NB4 (cell line): ENCODE measurements around the gene RXRG.

ENCODE experiments used
- MAX ChIP-seq: IDR thresholded peaks from 2 replicates; pipeline ENCODE4 v1.6.1; 2011; ENCODE audit warnings: low read depth, low read length
- MYC ChIP-seq: IDR thresholded peaks from 2 replicates; pipeline ENCODE4 v1.6.1; 2011; ENCODE audit warnings: low read depth, low read length
- POLR2A ChIP-seq: IDR thresholded peaks from 2 replicates; pipeline ENCODE4 v1.6.1; 2011; ENCODE audit warnings: mild to moderate bottlenecking; ENCODE audit not compliant: insufficient read length; ENCODE audit errors: extremely low read depth
- TF ChIP-seq, protein P1 (sequence below): IDR thresholded peaks from one replicate; pipeline ENCODE4 v1.5.1; 2012; ENCODE audit warnings: low read depth, low read length

DNA sequence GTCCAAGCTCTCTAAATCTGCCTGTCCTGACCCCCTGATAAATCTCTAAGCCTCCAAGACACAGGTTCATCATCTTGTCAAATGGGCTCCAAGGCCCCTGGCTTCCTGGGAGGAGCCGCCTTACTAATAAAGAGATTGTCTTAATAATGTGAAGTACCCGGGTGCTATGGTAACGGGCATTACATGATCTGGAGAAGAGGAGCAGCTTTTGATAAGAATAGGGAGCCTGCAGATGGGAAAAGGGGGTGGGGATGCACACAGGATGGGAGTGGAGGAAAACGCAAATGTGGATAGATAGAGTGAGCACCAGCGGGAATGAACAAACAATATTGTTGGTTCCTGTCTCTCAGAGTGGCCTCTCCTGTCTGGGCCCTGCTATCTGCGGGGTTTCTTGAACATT, 11.9 kb upstream of the RXRG start:
- TF ChIP-seq, protein P1, sequence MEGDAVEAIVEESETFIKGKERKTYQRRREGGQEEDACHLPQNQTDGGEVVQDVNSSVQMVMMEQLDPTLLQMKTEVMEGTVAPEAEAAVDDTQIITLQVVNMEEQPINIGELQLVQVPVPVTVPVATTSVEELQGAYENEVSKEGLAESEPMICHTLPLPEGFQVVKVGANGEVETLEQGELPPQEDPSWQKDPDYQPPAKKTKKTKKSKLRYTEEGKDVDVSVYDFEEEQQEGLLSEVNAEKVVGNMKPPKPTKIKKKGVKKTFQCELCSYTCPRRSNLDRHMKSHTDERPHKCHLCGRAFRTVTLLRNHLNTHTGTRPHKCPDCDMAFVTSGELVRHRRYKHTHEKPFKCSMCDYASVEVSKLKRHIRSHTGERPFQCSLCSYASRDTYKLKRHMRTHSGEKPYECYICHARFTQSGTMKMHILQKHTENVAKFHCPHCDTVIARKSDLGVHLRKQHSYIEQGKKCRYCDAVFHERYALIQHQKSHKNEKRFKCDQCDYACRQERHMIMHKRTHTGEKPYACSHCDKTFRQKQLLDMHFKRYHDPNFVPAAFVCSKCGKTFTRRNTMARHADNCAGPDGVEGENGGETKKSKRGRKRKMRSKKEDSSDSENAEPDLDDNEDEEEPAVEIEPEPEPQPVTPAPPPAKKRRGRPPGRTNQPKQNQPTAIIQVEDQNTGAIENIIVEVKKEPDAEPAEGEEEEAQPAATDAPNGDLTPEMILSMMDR, result no peak
- TF ChIP-seq POLR2A, result no peak
- no peak for TF ChIP-seq MAX
- TF ChIP-seq MYC, result no peak
